ENCODE data around the gene CSAD.

DNA sequence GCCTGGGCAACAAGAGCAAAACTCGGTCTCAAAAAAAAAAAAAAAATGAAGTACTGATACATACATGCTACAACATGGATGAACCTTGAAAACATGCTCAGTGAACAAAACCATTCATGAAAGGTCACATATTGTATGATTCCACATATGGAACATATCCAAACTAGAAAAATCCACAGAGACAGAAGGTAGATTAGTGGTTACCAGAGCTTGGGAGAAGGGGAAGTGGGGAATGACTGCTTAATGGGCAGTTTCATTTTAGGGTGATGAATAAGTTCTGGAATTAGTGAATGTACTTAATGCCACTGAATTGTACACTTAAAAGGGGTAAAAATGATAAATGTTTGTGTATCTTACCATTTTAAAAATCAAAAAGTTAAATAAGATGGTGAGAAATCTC lies 23.6 kb upstream of the CSAD start:
- TF ChIP-seq EZH2 (IDR thresholded peaks at IDR 0.05; ENCODE audit: insufficient read depth, poor library complexity, severe bottlenecking) (no peak), EZH2phosphoT487 (IDR thresholded peaks at IDR 0.05; ENCODE audit: insufficient read depth, low read depth) (no peak)
